ENCODE measurements around the gene NAP1L4. TPM values are rescaled to one million over a fixed set of nuclear protein-coding genes. Genes with fewer than 3 reads are reported as not detected.
"Not testable (repeated sequence)": the region's sequence is repeated elsewhere in the genome, so short reads cannot be mapped to it uniquely, and the experiment has no call there.

The NAP1L4 gene
- polyA plus RNA-seq, 1 donor, result 116 TPM

GRCh38 chr11:2945031-2945756, 46.9 kb downstream of the NAP1L4 start:
- Histone ChIP-seq H3K9me3 (ENCODE audit: control insufficient read depth, low read depth, low read length) (no peaks in the 10 kb centered on the region), H3K36me3 (ENCODE audit: control insufficient read depth, insufficient read depth, low read length) (peaks cover 58% of the 10 kb centered on the region), H3K4me1 (ENCODE audit: control insufficient read depth, insufficient read depth, low read length) (peaks cover 20% of the 10 kb centered on the region), H3K27me3 (ENCODE audit: control insufficient read depth, insufficient read depth, low read length) (no peaks in the 10 kb centered on the region), H3K4me3 (ENCODE audit: low read length) (no peak overlapping the region), H3K27ac (ENCODE audit: low read length) (peak overlapping the region; percentile 5)
- WGBS (ENCODE audit: insufficient coverage, low lambda C conversion rate), result no CpG with 5 or more reads among the region's 16 CpGs
- peak; percentile 72 to 79 for DNase-seq

GRCh38 chr11:2944530-2944929, 47.6 kb downstream of the NAP1L4 start:
- Histone ChIP-seq H3K36me3 (ENCODE audit: control insufficient read depth, insufficient read depth, low read length) (peaks cover 51% of the 10 kb centered on the region), H3K4me1 (ENCODE audit: control insufficient read depth, insufficient read depth, low read length) (peaks cover 23% of the 10 kb centered on the region), H3K27ac (ENCODE audit: low read length) (no peak overlapping the region), H3K4me3 (ENCODE audit: low read length) (no peak overlapping the region), H3K9me3 (ENCODE audit: control insufficient read depth, low read depth, low read length) (no peaks in the 10 kb centered on the region), H3K27me3 (ENCODE audit: control insufficient read depth, insufficient read depth, low read length) (no peaks in the 10 kb centered on the region)
- DNase-seq, result no peak
- WGBS (ENCODE audit: insufficient coverage, low lambda C conversion rate), result no CpG with 5 or more reads among the region's 24 CpGs

- H3K27ac ChIP-seq (ENCODE audit: low read length), result no peak overlapping the region
- WGBS (ENCODE audit: insufficient coverage, low lambda C conversion rate), result no CpG with 5 or more reads among the region's 12 CpGs
Measured at GRCh38 chr11:2943711-2944118, 48.4 kb downstream of the NAP1L4 start.

GRCh38 chr11:2942872-2943710, 49.0 kb downstream of the NAP1L4 start:
- no peak for DNase-seq
- peaks cover 38% of the 10 kb centered on the region for H3K36me3 ChIP-seq (ENCODE audit: control insufficient read depth, insufficient read depth, low read length)
- no peak overlapping the region for H3K27ac ChIP-seq (ENCODE audit: low read length)
- WGBS (ENCODE audit: insufficient coverage, low lambda C conversion rate), result no CpG with 5 or more reads among the region's 15 CpGs
- H3K27me3 ChIP-seq (ENCODE audit: control insufficient read depth, insufficient read depth, low read length), result no peaks in the 10 kb centered on the region
- H3K4me1 ChIP-seq (ENCODE audit: control insufficient read depth, insufficient read depth, low read length), result peaks cover 23% of the 10 kb centered on the region
- no peaks in the 10 kb centered on the region for H3K9me3 ChIP-seq (ENCODE audit: control insufficient read depth, low read depth, low read length)
- no peak overlapping the region for H3K4me3 ChIP-seq (ENCODE audit: low read length)

More at GRCh38 chr11:2943711-2944118, 48.4 kb downstream of the NAP1L4 start:
- Histone ChIP-seq H3K36me3 (ENCODE audit: control insufficient read depth, insufficient read depth, low read length) (peaks cover 45% of the 10 kb centered on the region), H3K27me3 (ENCODE audit: control insufficient read depth, insufficient read depth, low read length) (no peaks in the 10 kb centered on the region), H3K4me1 (ENCODE audit: control insufficient read depth, insufficient read depth, low read length) (peaks cover 23% of the 10 kb centered on the region), H3K4me3 (ENCODE audit: low read length) (no peak overlapping the region), H3K9me3 (ENCODE audit: control insufficient read depth, low read depth, low read length) (no peaks in the 10 kb centered on the region)
- peak in 1 of 2 donors; percentile 42 for DNase-seq

- DNase-seq, result no peak
- no peaks in the 10 kb centered on the region for H3K27me3 ChIP-seq (ENCODE audit: control insufficient read depth, insufficient read depth, low read length)
- peaks cover 23% of the 10 kb centered on the region for H3K4me1 ChIP-seq (ENCODE audit: control insufficient read depth, insufficient read depth, low read length)
- WGBS (ENCODE audit: insufficient coverage, low lambda C conversion rate), result no CpG with 5 or more reads among the region's 13 CpGs
- H3K9me3 ChIP-seq (ENCODE audit: control insufficient read depth, low read depth, low read length), result peaks cover 6% of the 10 kb centered on the region
- no peak overlapping the region for H3K4me3 ChIP-seq (ENCODE audit: low read length)
- no peak overlapping the region for H3K27ac ChIP-seq (ENCODE audit: low read length)
- H3K36me3 ChIP-seq (ENCODE audit: control insufficient read depth, insufficient read depth, low read length), result peaks cover 32% of the 10 kb centered on the region
Measured at GRCh38 chr11:2942447-2942846, 49.7 kb downstream of the NAP1L4 start.

- Histone ChIP-seq H3K27ac (ENCODE audit: low read length) (no peak overlapping the region), H3K4me1 (ENCODE audit: control insufficient read depth, insufficient read depth, low read length) (peaks cover 23% of the 10 kb centered on the region), H3K27me3 (ENCODE audit: control insufficient read depth, insufficient read depth, low read length) (no peaks in the 10 kb centered on the region), H3K36me3 (ENCODE audit: control insufficient read depth, insufficient read depth, low read length) (peaks cover 25% of the 10 kb centered on the region), H3K4me3 (ENCODE audit: low read length) (no peak overlapping the region), H3K9me3 (ENCODE audit: control insufficient read depth, low read depth, low read length) (peaks cover 11% of the 10 kb centered on the region)
- peak in 1 of 2 donors; percentile 27 for DNase-seq
- WGBS (ENCODE audit: insufficient coverage, low lambda C conversion rate), result no CpG with 5 or more reads among the region's 10 CpGs
Measured at GRCh38 chr11:2940921-2941821, 51.0 kb downstream of the NAP1L4 start.

- peaks cover 15% of the 10 kb centered on the region for H3K4me1 ChIP-seq (ENCODE audit: control insufficient read depth, insufficient read depth, low read length)
- H3K4me3 ChIP-seq (ENCODE audit: low read length), result no peak overlapping the region
- peaks cover 25% of the 10 kb centered on the region for H3K36me3 ChIP-seq (ENCODE audit: control insufficient read depth, insufficient read depth, low read length)
- H3K27me3 ChIP-seq (ENCODE audit: control insufficient read depth, insufficient read depth, low read length), result no peaks in the 10 kb centered on the region
- H3K27ac ChIP-seq (ENCODE audit: low read length), result no peak overlapping the region
- DNase-seq, result peak in 1 of 2 donors; percentile 36
- peaks cover 11% of the 10 kb centered on the region for H3K9me3 ChIP-seq (ENCODE audit: control insufficient read depth, low read depth, low read length)
- no CpG with 5 or more reads among the region's 16 CpGs for WGBS (ENCODE audit: insufficient coverage, low lambda C conversion rate)
Measured at GRCh38 chr11:2940147-2940920, 51.8 kb downstream of the NAP1L4 start.

- H3K27me3 ChIP-seq (ENCODE audit: control insufficient read depth, insufficient read depth, low read length); H3K4me3 ChIP-seq (ENCODE audit: low read length); H3K36me3 ChIP-seq (ENCODE audit: control insufficient read depth, insufficient read depth, low read length); DNase-seq; H3K27ac ChIP-seq (ENCODE audit: low read length): not testable (repeated sequence)
- Histone ChIP-seq H3K9me3 (ENCODE audit: control insufficient read depth, low read depth, low read length) (peaks cover 16% of the 10 kb centered on the region), H3K4me1 (ENCODE audit: control insufficient read depth, insufficient read depth, low read length) (peaks cover 11% of the 10 kb centered on the region)
- 80% methylated on average over 3 of the region's 20 CpGs for WGBS (ENCODE audit: insufficient coverage, low lambda C conversion rate)
Measured at GRCh38 chr11:2938458-2939418, 53.4 kb downstream of the NAP1L4 start.
